Measurements from ENCODE around the gene NUP62CL. TPM values are rescaled to one million over a fixed set of nuclear protein-coding genes. Genes with fewer than 3 reads are reported as not detected.

Gene NUP62CL
- total and polyA plus RNA-seq, 10 of the 15 experiments (the other 5 are each of a cell fraction or from before 2014, with no cell fraction given), result 2.5 to 6.0 (median 4.2) TPM

DNA sequence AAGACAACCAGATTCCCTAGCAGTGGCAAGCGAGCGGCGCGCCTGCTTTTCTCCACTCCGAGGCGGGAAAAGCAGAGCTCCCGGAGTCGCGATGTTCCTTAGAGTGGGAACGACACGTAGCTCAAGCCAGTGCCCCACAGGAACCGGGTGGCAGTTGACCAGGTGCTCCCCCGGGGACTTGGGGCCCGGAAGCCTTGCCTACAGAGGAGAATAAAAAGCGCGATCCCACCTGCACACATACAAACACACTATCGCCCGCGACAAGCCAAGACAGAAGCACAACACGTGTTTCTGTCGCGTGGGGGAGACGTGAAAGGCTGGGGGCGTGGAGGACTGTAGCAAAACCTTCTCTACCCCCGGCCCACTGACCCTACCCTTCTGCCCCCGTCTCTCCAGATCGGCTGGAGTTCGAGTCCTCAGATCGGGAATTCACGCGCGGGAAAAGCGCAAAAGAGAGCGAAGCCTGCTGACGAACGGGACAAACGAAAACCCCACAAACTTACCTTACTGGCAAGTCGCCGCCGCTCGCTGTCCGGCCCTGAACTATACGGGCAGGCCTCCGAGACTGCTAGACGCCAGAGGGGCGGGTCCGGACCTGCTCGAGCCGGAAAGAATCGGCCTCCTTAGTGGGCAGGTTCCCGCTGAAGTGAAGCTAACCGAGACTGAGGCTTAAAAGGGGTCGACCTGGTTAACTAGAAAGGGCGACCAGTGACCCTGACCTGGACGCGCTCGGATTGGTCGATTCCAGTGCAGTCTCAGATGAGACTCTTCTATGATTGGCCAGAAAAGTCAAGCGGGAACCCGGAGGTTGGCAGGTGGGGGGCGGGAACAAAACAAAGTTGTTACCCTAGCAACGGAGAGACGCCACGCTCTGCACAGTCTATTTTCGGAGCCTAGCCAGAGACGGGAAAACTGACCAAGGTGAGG lies at the start of gene NUP62CL, which contains the start of gene DNAAF6 (continued):
- TF ChIP-seq, protein P1, sequence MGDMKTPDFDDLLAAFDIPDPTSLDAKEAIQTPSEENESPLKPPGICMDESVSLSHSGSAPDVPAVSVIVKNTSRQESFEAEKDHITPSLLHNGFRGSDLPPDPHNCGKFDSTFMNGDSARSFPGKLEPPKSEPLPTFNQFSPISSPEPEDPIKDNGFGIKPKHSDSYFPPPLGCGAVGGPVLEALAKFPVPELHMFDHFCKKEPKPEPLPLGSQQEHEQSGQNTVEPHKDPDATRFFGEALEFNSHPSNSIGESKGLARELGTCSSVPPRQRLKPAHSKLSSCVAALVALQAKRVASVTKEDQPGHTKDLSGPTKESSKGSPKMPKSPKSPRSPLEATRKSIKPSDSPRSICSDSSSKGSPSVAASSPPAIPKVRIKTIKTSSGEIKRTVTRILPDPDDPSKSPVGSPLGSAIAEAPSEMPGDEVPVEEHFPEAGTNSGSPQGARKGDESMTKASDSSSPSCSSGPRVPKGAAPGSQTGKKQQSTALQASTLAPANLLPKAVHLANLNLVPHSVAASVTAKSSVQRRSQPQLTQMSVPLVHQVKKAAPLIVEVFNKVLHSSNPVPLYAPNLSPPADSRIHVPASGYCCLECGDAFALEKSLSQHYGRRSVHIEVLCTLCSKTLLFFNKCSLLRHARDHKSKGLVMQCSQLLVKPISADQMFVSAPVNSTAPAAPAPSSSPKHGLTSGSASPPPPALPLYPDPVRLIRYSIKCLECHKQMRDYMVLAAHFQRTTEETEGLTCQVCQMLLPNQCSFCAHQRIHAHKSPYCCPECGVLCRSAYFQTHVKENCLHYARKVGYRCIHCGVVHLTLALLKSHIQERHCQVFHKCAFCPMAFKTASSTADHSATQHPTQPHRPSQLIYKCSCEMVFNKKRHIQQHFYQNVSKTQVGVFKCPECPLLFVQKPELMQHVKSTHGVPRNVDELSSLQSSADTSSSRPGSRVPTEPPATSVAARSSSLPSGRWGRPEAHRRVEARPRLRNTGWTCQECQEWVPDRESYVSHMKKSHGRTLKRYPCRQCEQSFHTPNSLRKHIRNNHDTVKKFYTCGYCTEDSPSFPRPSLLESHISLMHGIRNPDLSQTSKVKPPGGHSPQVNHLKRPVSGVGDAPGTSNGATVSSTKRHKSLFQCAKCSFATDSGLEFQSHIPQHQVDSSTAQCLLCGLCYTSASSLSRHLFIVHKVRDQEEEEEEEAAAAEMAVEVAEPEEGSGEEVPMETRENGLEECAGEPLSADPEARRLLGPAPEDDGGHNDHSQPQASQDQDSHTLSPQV (IDR thresholded peaks at IDR 0.05), result no peak
- no peak for TF ChIP-seq STAT1 (conservative IDR thresholded peaks at IDR 0.05)
- TF ChIP-seq, protein P2, sequence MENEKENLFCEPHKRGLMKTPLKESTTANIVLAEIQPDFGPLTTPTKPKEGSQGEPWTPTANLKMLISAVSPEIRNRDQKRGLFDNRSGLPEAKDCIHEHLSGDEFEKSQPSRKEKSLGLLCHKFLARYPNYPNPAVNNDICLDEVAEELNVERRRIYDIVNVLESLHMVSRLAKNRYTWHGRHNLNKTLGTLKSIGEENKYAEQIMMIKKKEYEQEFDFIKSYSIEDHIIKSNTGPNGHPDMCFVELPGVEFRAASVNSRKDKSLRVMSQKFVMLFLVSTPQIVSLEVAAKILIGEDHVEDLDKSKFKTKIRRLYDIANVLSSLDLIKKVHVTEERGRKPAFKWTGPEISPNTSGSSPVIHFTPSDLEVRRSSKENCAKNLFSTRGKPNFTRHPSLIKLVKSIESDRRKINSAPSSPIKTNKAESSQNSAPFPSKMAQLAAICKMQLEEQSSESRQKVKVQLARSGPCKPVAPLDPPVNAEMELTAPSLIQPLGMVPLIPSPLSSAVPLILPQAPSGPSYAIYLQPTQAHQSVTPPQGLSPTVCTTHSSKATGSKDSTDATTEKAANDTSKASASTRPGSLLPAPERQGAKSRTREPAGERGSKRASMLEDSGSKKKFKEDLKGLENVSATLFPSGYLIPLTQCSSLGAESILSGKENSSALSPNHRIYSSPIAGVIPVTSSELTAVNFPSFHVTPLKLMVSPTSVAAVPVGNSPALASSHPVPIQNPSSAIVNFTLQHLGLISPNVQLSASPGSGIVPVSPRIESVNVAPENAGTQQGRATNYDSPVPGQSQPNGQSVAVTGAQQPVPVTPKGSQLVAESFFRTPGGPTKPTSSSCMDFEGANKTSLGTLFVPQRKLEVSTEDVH (IDR thresholded peaks at IDR 0.05; ENCODE audit: low read depth, partially characterized antibody), result no peak
- TF ChIP-seq ATF7 (IDR thresholded peaks at IDR 0.05; ENCODE audit: low read depth), result no peak
- TF ChIP-seq, protein P3, sequence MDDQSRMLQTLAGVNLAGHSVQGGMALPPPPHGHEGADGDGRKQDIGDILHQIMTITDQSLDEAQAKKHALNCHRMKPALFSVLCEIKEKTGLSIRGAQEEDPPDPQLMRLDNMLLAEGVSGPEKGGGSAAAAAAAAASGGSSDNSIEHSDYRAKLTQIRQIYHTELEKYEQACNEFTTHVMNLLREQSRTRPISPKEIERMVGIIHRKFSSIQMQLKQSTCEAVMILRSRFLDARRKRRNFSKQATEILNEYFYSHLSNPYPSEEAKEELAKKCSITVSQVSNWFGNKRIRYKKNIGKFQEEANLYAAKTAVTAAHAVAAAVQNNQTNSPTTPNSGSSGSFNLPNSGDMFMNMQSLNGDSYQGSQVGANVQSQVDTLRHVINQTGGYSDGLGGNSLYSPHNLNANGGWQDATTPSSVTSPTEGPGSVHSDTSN (IDR thresholded peaks at IDR 0.05; ENCODE audit: insufficient replicate concordance, low read depth, low read length), result no peak
- peak; percentile 8 for TF ChIP-seq FOS (IDR thresholded peaks at IDR 0.05; ENCODE audit: borderline replicate concordance, extremely low read depth, insufficient read length)
- no peak for TF ChIP-seq FOXK2 (IDR thresholded peaks at IDR 0.05)
- no peak for TF ChIP-seq PAX8 (IDR thresholded peaks at IDR 0.05)
- TF ChIP-seq CHD1 (IDR thresholded peaks at IDR 0.05; ENCODE audit: low read depth, low read length), result no peak
- TF ChIP-seq KDM1A (IDR thresholded peaks at IDR 0.05; ENCODE audit: borderline replicate concordance), result no peak
- no peak for TF ChIP-seq TAF1 (IDR thresholded peaks at IDR 0.05; ENCODE audit: borderline replicate concordance, low read depth, low read length)
- TF ChIP-seq SIN3A (IDR thresholded peaks at IDR 0.05; ENCODE audit: low read depth, low read length), result no peak
- TF ChIP-seq MXI1 (IDR thresholded peaks at IDR 0.05; ENCODE audit: low read depth, low read length), result no peak
- TF ChIP-seq ZNF622 (IDR thresholded peaks at IDR 0.05), result no peak
- no peak for TF ChIP-seq ZSCAN29 (IDR thresholded peaks at IDR 0.05)
- TF ChIP-seq, protein P4, sequence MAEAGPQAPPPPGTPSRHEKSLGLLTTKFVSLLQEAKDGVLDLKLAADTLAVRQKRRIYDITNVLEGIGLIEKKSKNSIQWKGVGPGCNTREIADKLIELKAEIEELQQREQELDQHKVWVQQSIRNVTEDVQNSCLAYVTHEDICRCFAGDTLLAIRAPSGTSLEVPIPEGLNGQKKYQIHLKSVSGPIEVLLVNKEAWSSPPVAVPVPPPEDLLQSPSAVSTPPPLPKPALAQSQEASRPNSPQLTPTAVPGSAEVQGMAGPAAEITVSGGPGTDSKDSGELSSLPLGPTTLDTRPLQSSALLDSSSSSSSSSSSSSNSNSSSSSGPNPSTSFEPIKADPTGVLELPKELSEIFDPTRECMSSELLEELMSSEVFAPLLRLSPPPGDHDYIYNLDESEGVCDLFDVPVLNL (IDR thresholded peaks at IDR 0.05; ENCODE audit: low read depth, low read length), result no peak
- no peak for TF ChIP-seq YY1 (IDR thresholded peaks at IDR 0.05; ENCODE audit: low read depth, low read length)
- TF ChIP-seq, protein P5, sequence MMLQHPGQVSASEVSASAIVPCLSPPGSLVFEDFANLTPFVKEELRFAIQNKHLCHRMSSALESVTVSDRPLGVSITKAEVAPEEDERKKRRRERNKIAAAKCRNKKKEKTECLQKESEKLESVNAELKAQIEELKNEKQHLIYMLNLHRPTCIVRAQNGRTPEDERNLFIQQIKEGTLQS (IDR thresholded peaks at IDR 0.05; ENCODE audit: borderline replicate concordance, extremely low read depth, low read depth, low read length), result no peak
